ENCODE results near the gene IL21.
"Not testable (repeated sequence)": the region's sequence is repeated elsewhere in the genome, so short reads cannot be mapped to it uniquely, and the experiment has no call there.

DNA sequence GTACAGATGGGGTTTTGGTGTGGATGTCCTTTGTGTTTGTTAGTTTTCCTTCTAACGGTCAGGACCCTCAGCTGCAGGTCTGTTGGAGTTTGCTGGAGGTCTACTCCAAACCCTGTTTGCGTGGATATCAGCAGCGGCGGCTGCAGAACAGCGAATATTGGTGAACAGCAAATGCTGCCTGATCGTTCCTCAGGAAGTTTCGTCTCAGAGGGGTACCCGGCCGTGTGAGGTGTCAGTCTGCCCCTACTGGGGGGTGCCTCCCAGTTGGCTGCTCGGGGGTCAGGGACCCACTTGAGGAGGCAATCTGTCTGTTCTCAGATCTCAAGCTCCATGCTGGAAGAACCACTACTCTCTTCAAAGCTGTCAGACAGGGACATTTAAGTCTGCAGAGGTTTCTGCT, 46.5 kb downstream of the IL21 start:
- TF ChIP-seq CTCF (IDR thresholded peaks at IDR 0.05; ENCODE audit: low read length); EZH2 (optimal IDR thresholded peaks at IDR 0.05; ENCODE audit: low read depth, low read length); EZH2phosphoT487 (IDR thresholded peaks at IDR 0.05; ENCODE audit: low read length): not testable (repeated sequence)
